ENCODE measurements around the gene PGLYRP3.
A peak's percentile ranks its signal among the peaks of the same experiment; 100 is the strongest.

PGLYRP3 gene

GRCh38 chr1:153343811-153344717, 31.3 kb upstream of the PGLYRP3 start:
- in situ Hi-C loops (cut with MboI; ENCODE audit: low sequenced_read_pairs, unreplicated experiment) = no loop called here
- peak; percentile 32 for DNase-seq (ENCODE audit: low spot score)
- TF ChIP-seq, protein P1, sequence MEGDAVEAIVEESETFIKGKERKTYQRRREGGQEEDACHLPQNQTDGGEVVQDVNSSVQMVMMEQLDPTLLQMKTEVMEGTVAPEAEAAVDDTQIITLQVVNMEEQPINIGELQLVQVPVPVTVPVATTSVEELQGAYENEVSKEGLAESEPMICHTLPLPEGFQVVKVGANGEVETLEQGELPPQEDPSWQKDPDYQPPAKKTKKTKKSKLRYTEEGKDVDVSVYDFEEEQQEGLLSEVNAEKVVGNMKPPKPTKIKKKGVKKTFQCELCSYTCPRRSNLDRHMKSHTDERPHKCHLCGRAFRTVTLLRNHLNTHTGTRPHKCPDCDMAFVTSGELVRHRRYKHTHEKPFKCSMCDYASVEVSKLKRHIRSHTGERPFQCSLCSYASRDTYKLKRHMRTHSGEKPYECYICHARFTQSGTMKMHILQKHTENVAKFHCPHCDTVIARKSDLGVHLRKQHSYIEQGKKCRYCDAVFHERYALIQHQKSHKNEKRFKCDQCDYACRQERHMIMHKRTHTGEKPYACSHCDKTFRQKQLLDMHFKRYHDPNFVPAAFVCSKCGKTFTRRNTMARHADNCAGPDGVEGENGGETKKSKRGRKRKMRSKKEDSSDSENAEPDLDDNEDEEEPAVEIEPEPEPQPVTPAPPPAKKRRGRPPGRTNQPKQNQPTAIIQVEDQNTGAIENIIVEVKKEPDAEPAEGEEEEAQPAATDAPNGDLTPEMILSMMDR (IDR thresholded peaks at IDR 0.05; ENCODE audit: borderline replicate concordance, control extremely low read depth, extremely low read depth, insufficient read depth, missing control alignments) = no peak

DNA sequence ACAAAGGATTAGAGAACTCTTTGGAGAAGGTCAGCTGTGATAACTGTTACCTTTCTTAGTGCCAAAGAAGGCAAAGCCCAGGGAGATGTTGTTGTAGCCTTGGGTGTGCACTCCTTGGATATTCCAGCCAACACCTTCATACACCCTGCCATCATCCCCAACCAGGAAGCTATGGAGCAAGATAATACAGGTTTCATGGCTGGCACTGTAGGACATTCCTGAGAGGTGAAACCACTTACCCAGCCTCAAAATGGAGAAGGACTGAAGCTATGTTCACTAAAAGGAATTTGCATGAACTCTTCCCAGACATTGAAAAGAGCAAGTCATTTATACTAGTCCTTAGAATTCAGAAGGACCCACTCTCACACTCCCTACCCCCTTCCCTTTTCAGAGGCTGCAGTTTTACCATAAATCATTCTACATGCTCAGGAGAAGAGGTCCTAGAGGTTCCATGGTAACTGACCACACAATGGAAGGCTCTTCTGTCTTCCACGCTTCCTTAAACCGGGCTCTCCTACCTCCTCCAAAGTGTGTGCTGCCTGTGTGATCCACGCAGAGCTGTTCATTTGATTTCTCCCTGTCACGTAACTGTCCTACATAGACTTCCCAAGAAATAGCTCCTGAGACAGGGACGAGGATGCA, 30.4 kb upstream of the PGLYRP3 start:
- DNase-seq (ENCODE audit: low spot score) = peak; percentile 4

GRCh38 chr1:153342178-153342577, 29.4 kb upstream of the PGLYRP3 start:
- TF ChIP-seq, protein P1 (IDR thresholded peaks at IDR 0.05; ENCODE audit: borderline replicate concordance, control extremely low read depth, extremely low read depth, insufficient read depth, missing control alignments) = no peak
- in situ Hi-C loops (cut with MboI; ENCODE audit: low sequenced_read_pairs, unreplicated experiment) = no loop called here
- peak; percentile 6 for DNase-seq (ENCODE audit: low spot score)

More for the DNA sequence above, 30.4 kb upstream of the PGLYRP3 start:
- TF ChIP-seq, protein P1 (IDR thresholded peaks at IDR 0.05; ENCODE audit: borderline replicate concordance, control extremely low read depth, extremely low read depth, insufficient read depth, missing control alignments) = no peak
- in situ Hi-C loops (cut with MboI; ENCODE audit: low sequenced_read_pairs, unreplicated experiment) = no loop called here

DNA sequence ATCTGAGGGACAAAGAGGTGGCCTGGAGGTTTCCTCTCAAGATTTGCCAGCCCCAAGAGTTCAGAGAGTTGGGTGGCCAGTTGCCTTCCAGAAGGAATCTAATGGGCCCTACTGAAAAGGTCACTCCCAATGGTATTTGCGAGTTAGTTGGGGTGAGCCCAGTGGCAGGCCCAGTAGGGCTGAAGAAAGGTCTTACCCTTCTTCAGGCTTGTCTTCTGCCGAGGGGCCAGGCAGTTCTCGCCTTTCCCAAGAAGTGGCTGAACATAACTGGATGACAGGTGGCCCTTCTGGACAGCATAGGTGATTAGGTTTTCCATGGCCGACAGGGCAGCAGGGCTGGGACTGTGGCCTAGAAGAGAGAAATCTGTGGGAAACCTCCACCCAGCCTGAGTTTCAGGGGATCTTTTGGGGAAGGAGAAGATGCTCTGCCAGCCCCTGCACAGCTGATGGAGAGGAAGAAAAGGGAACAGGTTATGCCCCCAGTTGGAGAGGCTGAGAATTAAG, 28.7 kb upstream of the PGLYRP3 start:
- in situ Hi-C loops (cut with MboI; ENCODE audit: low sequenced_read_pairs, unreplicated experiment) = no loop called here
- no peak for DNase-seq (ENCODE audit: low spot score)
- TF ChIP-seq, protein P1 (IDR thresholded peaks at IDR 0.05; ENCODE audit: borderline replicate concordance, control extremely low read depth, extremely low read depth, insufficient read depth, missing control alignments) = no peak

DNA sequence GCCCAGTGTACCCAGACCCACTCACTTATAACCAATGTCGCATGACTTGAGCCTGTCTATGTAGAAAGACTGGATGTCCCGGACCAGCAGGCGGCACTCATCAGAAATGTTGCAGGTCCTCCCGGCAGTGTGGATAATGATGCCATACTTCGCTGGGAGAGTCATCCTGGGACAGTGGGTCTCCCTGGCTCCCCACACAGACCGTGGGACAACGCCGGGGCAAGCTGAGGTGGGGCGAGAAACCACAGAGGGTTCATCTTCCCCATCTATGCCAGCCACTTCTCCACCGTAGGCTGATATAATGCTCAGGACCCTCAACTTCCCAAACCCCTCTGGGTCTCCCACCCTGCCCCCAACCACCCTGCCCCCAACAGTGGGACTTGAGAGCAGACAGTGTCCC, 27.6 kb upstream of the PGLYRP3 start:
- TF ChIP-seq, protein P1 (IDR thresholded peaks at IDR 0.05; ENCODE audit: borderline replicate concordance, control extremely low read depth, extremely low read depth, insufficient read depth, missing control alignments) = no peak
- in situ Hi-C loops (cut with MboI; ENCODE audit: low sequenced_read_pairs, unreplicated experiment) = no loop called here
- no peak for DNase-seq (ENCODE audit: low spot score)

GRCh38 chr1:153339802-153340201, 27.1 kb upstream of the PGLYRP3 start:
- DNase-seq (ENCODE audit: low spot score) = peak; percentile 13
- in situ Hi-C loops (cut with MboI; ENCODE audit: low sequenced_read_pairs, unreplicated experiment) = no loop called here
- TF ChIP-seq, protein P1 (IDR thresholded peaks at IDR 0.05; ENCODE audit: borderline replicate concordance, control extremely low read depth, extremely low read depth, insufficient read depth, missing control alignments) = no peak
